H1 (cell line): ENCODE measurements around the gene KLF9.

Experiments used
- ATF2 ChIP-seq: IDR thresholded peaks from 2 replicates; pipeline ENCODE4 v1.6.1; 2012; ENCODE audit warnings: low read length, inconsistent platforms
- CHD2 ChIP-seq: IDR thresholded peaks from 2 replicates; pipeline ENCODE4 v1.6.1; 2012; ENCODE audit warnings: low read length, improper control_type of control experiment
- HDAC6 ChIP-seq: IDR thresholded peaks from one replicate; pipeline ENCODE4 v1.7.1; 2012; ENCODE audit warnings: low read depth, mild to moderate bottlenecking, inconsistent platforms, low read length, moderate library complexity
- POLR2A ChIP-seq, 2 experiments: IDR thresholded peaks; 1 replicate in 1 of 2; 2 replicates in 1 of 2; pipeline ENCODE4 v1.6.1; 2011; ENCODE audit warnings: low read depth in 2 of 2, low read length in 2 of 2, mild to moderate bottlenecking in 2 of 2; ENCODE audit errors: control extremely low read depth in 1 of 2
- RXRA ChIP-seq: IDR thresholded peaks from 2 replicates; pipeline ENCODE4 v1.6.1; 2011; ENCODE audit warnings: low read depth, mild to moderate bottlenecking, low read length, moderate library complexity; ENCODE audit not compliant: insufficient read depth
- TAF1 ChIP-seq: IDR thresholded peaks from 2 replicates; pipeline ENCODE4 v1.6.1; 2011; ENCODE audit warnings: mild to moderate bottlenecking, low read depth, low read length
- TEAD4 ChIP-seq: IDR thresholded peaks from 2 replicates; pipeline ENCODE4 v1.6.1; 2012; ENCODE audit warnings: low read depth, low read length, inconsistent platforms, mixed read lengths
- TF ChIP-seq, protein P1 (sequence below), 3 experiments: IDR thresholded peaks; 1 replicate in 2 of 3; 2 replicates in 1 of 3; pipeline versions ENCODE4 v1.5.1 to v1.6.1; 2011; ENCODE audit warnings: low read length in 3 of 3, mild to moderate bottlenecking in 3 of 3, inconsistent platforms in 2 of 3, low read depth in 1 of 3, moderate library complexity in 1 of 3; ENCODE audit not compliant: insufficient read depth in 1 of 3; ENCODE audit errors: control extremely low read depth in 1 of 3

DNA sequence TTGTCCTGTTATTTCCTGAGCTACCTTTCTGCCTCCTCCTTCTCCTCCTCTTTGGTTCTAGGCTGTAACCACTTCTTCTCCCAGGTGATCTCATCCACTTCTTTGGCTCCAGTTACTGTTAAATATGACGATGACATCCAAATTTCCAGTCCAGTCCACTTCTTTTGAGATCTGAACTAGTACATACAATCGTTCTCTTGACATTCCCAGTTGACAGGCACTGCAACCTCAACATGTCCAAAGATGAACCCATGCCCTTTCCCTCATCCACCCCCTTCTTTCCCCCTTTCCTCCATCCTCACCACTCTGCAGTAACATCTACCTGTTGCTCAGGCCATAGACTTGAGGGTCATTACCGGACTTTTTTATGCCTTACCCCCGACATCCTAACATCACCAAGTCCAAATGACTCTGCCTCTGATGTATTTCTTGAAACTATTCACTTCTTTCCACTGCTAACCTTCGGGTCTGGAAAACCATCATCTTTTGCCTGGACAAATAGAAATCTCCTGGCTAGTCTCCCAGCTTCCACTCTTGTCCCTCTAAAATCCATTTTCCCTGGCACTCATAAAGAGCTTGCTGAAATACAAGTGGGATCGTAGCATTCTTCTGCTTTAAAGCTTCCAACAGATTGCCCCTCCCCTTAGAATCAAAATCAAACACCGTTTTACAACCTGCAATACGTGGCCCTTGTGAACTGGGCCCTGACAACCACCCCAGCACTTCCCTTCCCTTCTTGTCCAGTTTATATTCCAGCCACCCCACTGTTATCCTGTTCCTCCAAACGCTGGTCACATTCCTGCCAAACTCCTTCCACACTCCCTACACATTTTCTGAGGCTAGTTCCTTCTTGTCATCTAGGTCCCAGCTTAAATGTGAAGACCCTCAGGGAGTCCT, 31.5 kb downstream of the KLF9 start:
- TF ChIP-seq HDAC6 = no peak
- no peak for TF ChIP-seq CHD2
- TF ChIP-seq TAF1 = no peak
- TF ChIP-seq ATF2 = no peak
- TF ChIP-seq RXRA = no peak
- TF ChIP-seq POLR2A (IDR thresholded peaks at IDR 0.05; ENCODE audit: control extremely low read depth in 1 of 2, low read depth in 2 of 2, low read length in 2 of 2) = no peak
- no peak for TF ChIP-seq TEAD4
- TF ChIP-seq, protein P1, sequence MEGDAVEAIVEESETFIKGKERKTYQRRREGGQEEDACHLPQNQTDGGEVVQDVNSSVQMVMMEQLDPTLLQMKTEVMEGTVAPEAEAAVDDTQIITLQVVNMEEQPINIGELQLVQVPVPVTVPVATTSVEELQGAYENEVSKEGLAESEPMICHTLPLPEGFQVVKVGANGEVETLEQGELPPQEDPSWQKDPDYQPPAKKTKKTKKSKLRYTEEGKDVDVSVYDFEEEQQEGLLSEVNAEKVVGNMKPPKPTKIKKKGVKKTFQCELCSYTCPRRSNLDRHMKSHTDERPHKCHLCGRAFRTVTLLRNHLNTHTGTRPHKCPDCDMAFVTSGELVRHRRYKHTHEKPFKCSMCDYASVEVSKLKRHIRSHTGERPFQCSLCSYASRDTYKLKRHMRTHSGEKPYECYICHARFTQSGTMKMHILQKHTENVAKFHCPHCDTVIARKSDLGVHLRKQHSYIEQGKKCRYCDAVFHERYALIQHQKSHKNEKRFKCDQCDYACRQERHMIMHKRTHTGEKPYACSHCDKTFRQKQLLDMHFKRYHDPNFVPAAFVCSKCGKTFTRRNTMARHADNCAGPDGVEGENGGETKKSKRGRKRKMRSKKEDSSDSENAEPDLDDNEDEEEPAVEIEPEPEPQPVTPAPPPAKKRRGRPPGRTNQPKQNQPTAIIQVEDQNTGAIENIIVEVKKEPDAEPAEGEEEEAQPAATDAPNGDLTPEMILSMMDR (IDR thresholded peaks at IDR 0.05; ENCODE audit: control extremely low read depth in 1 of 3, insufficient read depth in 1 of 3, low read depth in 1 of 3, low read length in 3 of 3) = no peak
